HepG2 (cell line): ENCODE measurements around the gene POP5. TPM values are rescaled to one million over a fixed set of nuclear protein-coding genes. Genes with fewer than 3 reads are reported as not detected.
A peak's percentile ranks its signal among the peaks of the same experiment; 100 is the strongest.

Source experiments
- BCLAF1 ChIP-seq: fragments of 450-650 bp; IDR thresholded peaks from 2 replicates; pipeline ENCODE4 v1.6.1; 2017; ENCODE audit warnings: mild to moderate bottlenecking
- KAT2B ChIP-seq: fragments of 150-350 bp; IDR thresholded peaks from 2 replicates; pipeline ENCODE4 v1.6.1; 2014; ENCODE audit warnings: low read depth, low read length, borderline replicate concordance
- MLX ChIP-seq: IDR thresholded peaks from 2 replicates; pipeline ENCODE4 v1.6.1; 2016
- SPEN ChIP-seq: sonication (generic); formaldehyde crosslinking; IDR thresholded peaks from 2 replicates; pipeline ENCODE4 v1.5.1; 2020; ENCODE audit warnings: low read depth, mild to moderate bottlenecking, missing genetic modification reagents
- TEF ChIP-seq: sonication (generic); formaldehyde crosslinking; IDR thresholded peaks from 2 replicates; pipeline ENCODE4 v1.5.0; 2020; ENCODE audit warnings: missing genetic modification reagents
- TP53 ChIP-seq: sonication (generic); formaldehyde crosslinking; conservative IDR thresholded peaks from 2 replicates; pipeline ENCODE4 v1.4.0; 2020; ENCODE audit warnings: missing genetic modification reagents
- ZEB1 ChIP-seq: IDR thresholded peaks from 2 replicates; pipeline ENCODE4 v1.6.1; 2012; ENCODE audit warnings: mild to moderate bottlenecking, low read depth, inconsistent platforms; ENCODE audit not compliant: insufficient replicate concordance
- ZFP36L1 ChIP-seq: sonication (generic); formaldehyde crosslinking; IDR thresholded peaks from 2 replicates; pipeline ENCODE4 v1.8.0; 2022; ENCODE audit warnings: mild to moderate bottlenecking, missing genetic modification reagents, moderate library complexity
- polyA plus RNA-seq, 8 experiments: library from polyadenylated mRNA; depleted of rRNA in 3 of 8; stranded (reverse) in 7 of 8; unstranded in 1 of 8; fragments of >200 nt; fragmentation: Illumina TruSeq in 4 of 8; extraction: Trizol in 4 of 8; gene quantifications; 2 replicates each; pipeline versions ENCODE4 v1.2.1 to v1.2.3, GENCODE V29; 2011 to 2016; ENCODE audit warnings: low read depth in 4 of 8, missing spikeins in 1 of 8, mixed read lengths in 1 of 8; ENCODE audit not compliant: insufficient read depth in 1 of 8
- total RNA-seq, 5 experiments: library from RNA; depleted of rRNA; stranded (reverse); fragments of >200 nt; fragmentation: Illumina TruSeq; extraction: Trizol; gene quantifications; 2 replicates each; pipeline ENCODE4 v1.2.3, GENCODE V29; 2016; ENCODE audit warnings: low read depth in 1 of 5
- TF ChIP-seq, protein P1 (sequence below): IDR thresholded peaks from 2 replicates; pipeline ENCODE4 v1.6.1; 2016; ENCODE audit warnings: low read depth, missing genetic modification reagents, missing compliant biosample characterization
- TF ChIP-seq, protein P2 (sequence below): sonication (generic); formaldehyde crosslinking; IDR thresholded peaks from 2 replicates; pipeline ENCODE4 v1.4.0; 2020; ENCODE audit warnings: mild to moderate bottlenecking, missing genetic modification reagents, borderline replicate concordance
- TF ChIP-seq, protein P3 (sequence below): sonication (generic); formaldehyde crosslinking; IDR thresholded peaks from 2 replicates; pipeline ENCODE4 v1.4.0; 2020; ENCODE audit warnings: missing genetic modification reagents, borderline replicate concordance

The POP5 gene
- total and polyA plus RNA-seq, 2 of the 13 experiments (the other 11 are each of a cell fraction or from before 2014, with no cell fraction given), result 45.6 to 61.3 TPM

DNA sequence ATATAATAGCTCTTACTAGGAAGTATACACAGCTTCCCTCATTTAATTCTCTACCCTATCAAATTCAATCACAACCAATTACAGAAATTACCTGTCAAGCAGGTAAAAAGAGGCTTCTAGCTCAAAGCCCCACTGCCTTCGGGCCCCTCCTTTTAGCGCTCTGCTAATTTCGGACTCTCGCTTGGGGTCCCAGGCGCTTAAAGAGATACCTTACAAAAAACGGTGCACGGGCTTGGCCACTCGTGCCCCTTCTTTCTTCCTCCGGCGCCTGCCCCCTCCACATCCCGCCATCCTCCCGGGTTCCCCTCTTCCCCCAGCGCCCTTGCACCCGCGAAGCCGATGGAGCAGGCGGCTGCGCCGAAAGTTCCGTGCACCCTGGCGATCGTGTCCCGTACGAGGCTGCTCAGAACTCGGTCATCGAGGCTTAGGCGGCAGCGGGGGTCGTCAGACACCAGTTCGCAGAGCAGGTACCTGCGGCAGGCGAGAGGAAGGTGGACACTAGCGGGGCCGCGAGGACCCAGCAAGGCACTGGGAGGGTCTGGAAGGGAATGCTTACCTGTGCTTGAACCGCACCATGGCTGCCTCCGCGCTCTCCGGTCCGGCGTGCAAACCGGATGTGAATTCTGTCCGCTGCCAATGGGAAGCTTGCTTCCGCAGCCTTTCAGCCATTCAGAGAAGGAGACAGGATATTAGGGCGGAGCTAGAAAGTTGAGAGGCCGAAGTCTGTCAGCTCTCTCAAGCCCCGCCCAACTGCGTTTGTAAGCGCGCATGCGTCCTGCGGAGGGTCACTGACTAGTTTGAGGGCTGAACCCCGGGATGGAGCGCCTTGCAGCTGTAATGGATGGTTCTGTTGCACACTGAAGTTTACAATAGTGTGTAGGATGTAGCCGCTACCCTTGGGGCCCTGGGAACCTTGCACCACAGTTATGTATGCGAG lies at the start of gene POP5 (continued):
- TF ChIP-seq TEF (CRISPR knock-in tag), result no peak
- TF ChIP-seq, protein P1, sequence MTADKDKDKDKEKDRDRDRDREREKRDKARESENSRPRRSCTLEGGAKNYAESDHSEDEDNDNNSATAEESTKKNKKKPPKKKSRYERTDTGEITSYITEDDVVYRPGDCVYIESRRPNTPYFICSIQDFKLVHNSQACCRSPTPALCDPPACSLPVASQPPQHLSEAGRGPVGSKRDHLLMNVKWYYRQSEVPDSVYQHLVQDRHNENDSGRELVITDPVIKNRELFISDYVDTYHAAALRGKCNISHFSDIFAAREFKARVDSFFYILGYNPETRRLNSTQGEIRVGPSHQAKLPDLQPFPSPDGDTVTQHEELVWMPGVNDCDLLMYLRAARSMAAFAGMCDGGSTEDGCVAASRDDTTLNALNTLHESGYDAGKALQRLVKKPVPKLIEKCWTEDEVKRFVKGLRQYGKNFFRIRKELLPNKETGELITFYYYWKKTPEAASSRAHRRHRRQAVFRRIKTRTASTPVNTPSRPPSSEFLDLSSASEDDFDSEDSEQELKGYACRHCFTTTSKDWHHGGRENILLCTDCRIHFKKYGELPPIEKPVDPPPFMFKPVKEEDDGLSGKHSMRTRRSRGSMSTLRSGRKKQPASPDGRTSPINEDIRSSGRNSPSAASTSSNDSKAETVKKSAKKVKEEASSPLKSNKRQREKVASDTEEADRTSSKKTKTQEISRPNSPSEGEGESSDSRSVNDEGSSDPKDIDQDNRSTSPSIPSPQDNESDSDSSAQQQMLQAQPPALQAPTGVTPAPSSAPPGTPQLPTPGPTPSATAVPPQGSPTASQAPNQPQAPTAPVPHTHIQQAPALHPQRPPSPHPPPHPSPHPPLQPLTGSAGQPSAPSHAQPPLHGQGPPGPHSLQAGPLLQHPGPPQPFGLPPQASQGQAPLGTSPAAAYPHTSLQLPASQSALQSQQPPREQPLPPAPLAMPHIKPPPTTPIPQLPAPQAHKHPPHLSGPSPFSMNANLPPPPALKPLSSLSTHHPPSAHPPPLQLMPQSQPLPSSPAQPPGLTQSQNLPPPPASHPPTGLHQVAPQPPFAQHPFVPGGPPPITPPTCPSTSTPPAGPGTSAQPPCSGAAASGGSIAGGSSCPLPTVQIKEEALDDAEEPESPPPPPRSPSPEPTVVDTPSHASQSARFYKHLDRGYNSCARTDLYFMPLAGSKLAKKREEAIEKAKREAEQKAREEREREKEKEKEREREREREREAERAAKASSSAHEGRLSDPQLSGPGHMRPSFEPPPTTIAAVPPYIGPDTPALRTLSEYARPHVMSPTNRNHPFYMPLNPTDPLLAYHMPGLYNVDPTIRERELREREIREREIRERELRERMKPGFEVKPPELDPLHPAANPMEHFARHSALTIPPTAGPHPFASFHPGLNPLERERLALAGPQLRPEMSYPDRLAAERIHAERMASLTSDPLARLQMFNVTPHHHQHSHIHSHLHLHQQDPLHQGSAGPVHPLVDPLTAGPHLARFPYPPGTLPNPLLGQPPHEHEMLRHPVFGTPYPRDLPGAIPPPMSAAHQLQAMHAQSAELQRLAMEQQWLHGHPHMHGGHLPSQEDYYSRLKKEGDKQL (CRISPR knock-in tag), result no peak
- TF ChIP-seq KAT2B, result no peak
- no peak for TF ChIP-seq TP53 (CRISPR knock-in tag)
- no peak for TF ChIP-seq MLX
- peak; percentile 19; the same call in 1 of the 2 replicates for TF ChIP-seq ZFP36L1 (CRISPR knock-in tag)
- TF ChIP-seq, protein P2, sequence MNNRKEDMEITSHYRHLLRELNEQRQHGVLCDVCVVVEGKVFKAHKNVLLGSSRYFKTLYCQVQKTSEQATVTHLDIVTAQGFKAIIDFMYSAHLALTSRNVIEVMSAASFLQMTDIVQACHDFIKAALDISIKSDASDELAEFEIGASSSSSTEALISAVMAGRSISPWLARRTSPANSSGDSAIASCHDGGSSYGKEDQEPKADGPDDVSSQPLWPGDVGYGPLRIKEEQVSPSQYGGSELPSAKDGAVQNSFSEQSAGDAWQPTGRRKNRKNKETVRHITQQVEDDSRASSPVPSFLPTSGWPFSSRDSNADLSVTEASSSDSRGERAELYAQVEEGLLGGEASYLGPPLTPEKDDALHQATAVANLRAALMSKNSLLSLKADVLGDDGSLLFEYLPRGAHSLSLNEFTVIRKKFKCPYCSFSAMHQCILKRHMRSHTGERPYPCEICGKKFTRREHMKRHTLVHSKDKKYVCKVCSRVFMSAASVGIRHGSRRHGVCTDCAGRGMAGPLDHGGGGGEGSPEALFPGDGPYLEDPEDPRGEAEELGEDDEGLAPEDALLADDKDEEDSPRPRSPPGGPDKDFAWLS (CRISPR knock-in tag), result no peak
- TF ChIP-seq, protein P3, sequence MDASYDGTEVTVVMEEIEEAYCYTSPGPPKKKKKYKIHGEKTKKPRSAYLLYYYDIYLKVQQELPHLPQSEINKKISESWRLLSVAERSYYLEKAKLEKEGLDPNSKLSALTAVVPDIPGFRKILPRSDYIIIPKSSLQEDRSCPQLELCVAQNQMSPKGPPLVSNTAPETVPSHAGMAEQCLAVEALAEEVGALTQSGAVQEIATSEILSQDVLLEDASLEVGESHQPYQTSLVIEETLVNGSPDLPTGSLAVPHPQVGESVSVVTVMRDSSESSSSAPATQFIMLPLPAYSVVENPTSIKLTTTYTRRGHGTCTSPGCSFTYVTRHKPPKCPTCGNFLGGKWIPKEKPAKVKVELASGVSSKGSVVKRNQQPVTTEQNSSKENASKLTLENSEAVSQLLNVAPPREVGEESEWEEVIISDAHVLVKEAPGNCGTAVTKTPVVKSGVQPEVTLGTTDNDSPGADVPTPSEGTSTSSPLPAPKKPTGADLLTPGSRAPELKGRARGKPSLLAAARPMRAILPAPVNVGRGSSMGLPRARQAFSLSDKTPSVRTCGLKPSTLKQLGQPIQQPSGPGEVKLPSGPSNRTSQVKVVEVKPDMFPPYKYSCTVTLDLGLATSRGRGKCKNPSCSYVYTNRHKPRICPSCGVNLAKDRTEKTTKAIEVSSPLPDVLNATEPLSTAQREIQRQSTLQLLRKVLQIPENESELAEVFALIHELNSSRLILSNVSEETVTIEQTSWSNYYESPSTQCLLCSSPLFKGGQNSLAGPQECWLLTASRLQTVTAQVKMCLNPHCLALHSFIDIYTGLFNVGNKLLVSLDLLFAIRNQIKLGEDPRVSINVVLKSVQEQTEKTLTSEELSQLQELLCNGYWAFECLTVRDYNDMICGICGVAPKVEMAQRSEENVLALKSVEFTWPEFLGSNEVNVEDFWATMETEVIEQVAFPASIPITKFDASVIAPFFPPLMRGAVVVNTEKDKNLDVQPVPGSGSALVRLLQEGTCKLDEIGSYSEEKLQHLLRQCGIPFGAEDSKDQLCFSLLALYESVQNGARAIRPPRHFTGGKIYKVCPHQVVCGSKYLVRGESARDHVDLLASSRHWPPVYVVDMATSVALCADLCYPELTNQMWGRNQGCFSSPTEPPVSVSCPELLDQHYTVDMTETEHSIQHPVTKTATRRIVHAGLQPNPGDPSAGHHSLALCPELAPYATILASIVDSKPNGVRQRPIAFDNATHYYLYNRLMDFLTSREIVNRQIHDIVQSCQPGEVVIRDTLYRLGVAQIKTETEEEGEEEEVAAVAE (CRISPR knock-in tag), result no peak
- peak; percentile 59 for TF ChIP-seq SPEN (CRISPR knock-in tag)
- no peak for TF ChIP-seq ZEB1
- no peak for TF ChIP-seq BCLAF1
